GM23338 (cell line): ENCODE measurements around the gene SERINC1. TPM values are rescaled to one million over a fixed set of nuclear protein-coding genes. Genes with fewer than 3 reads are reported as not detected.

Source experiments
- ATAC-seq: fragments of 200-7000 bp; cut with Tn5 transposase; 3 replicates; pipeline ENCODE4 v1.9.1; 2020
- DNase-seq: peaks from one replicate; pipeline ENCODE4 v3.0.0-alpha.2; 2015; ENCODE audit warnings: low spot score
- H2AFZ ChIP-seq: fragments of 200-600 bp; sonication (generic); 2 replicates; pipeline ENCODE4 v1.8.0; 2016; ENCODE audit warnings: antibody characterized with exemption, mild to moderate bottlenecking, moderate library complexity
- H3F3A ChIP-seq: fragments of 200-600 bp; sonication (generic); replicated peaks from 2 replicates; pipeline ENCODE4 v1.8.0; 2017; ENCODE audit warnings: antibody characterized with exemption, mixed run types, low read depth
- H3K27ac ChIP-seq: fragments of 200-600 bp; sonication (generic); 2 replicates; pipeline ENCODE4 v1.6.1; 2016; ENCODE audit warnings: low read depth
- H3K27me3 ChIP-seq: fragments of 200-600 bp; sonication (generic); 2 replicates; pipeline ENCODE4 v1.8.0; 2016; ENCODE audit warnings: mild to moderate bottlenecking, mixed run types, moderate library complexity; ENCODE audit not compliant: insufficient read depth
- H3K36me3 ChIP-seq: fragments of 200-600 bp; sonication (generic); 2 replicates; pipeline ENCODE4 v1.8.0; 2016; ENCODE audit warnings: mild to moderate bottlenecking; ENCODE audit not compliant: insufficient read depth
- H3K4me1 ChIP-seq: fragments of 200-600 bp; sonication (generic); 2 replicates; pipeline ENCODE4 v1.8.0; 2016; ENCODE audit warnings: mild to moderate bottlenecking, moderate library complexity; ENCODE audit not compliant: insufficient read depth
- H3K4me2 ChIP-seq: fragments of 200-600 bp; sonication (generic); 2 replicates; pipeline ENCODE4 v1.7.1; 2017; ENCODE audit warnings: mixed run types
- H3K4me3 ChIP-seq: fragments of 200-600 bp; sonication (generic); 2 replicates; pipeline ENCODE4 v1.6.1; 2016; ENCODE audit warnings: mixed run types
- H3K79me2 ChIP-seq: fragments of 200-600 bp; sonication (generic); replicated peaks from 2 replicates; pipeline ENCODE4 v1.8.0; 2017; ENCODE audit warnings: mild to moderate bottlenecking; ENCODE audit not compliant: insufficient read depth
- H3K9me2 ChIP-seq: fragments of 200-600 bp; sonication (generic); 2 replicates; pipeline ENCODE4 v1.8.0; 2017; ENCODE audit not compliant: insufficient read depth
- H4K20me1 ChIP-seq: fragments of 200-600 bp; sonication (generic); replicated peaks from 2 replicates; pipeline ENCODE4 v1.8.0; 2017; ENCODE audit warnings: mild to moderate bottlenecking; ENCODE audit not compliant: insufficient read depth
- H3K27ac Mint-ChIP-seq: 2 replicates; pipeline ENCODE4 v1.8.0; 2020; ENCODE audit warnings: inconsistent platforms, mild to moderate bottlenecking, moderate library complexity, mixed read lengths
- H3K27me3 Mint-ChIP-seq: 3 replicates; pipeline ENCODE4 v1.8.0; 2022; ENCODE audit warnings: low read depth, mild to moderate bottlenecking, moderate library complexity, mixed read lengths, inconsistent platforms; ENCODE audit not compliant: insufficient read depth, poor library complexity
- H3K36me3 Mint-ChIP-seq: 3 replicates; pipeline ENCODE4 v1.8.0; 2021; ENCODE audit warnings: low read depth, mild to moderate bottlenecking, inconsistent platforms, moderate library complexity, mixed read lengths
- H3K4me1 Mint-ChIP-seq: 3 replicates; pipeline ENCODE4 v1.8.0; 2020; ENCODE audit warnings: mild to moderate bottlenecking, inconsistent platforms, mixed read lengths
- H3K4me3 Mint-ChIP-seq: 3 replicates; pipeline ENCODE4 v1.8.0; 2021; ENCODE audit warnings: moderate library complexity, mild to moderate bottlenecking, inconsistent platforms, mixed read lengths
- H3K9me3 Mint-ChIP-seq: 3 replicates; pipeline ENCODE4 v1.8.0; 2020; ENCODE audit warnings: moderate library complexity, mild to moderate bottlenecking, inconsistent platforms, mixed read lengths
- CREB1 ChIP-seq: fragments of 250-450 bp; sonication (Bioruptor Pico); IDR thresholded peaks from 2 replicates; pipeline ENCODE4 v1.5.0; 2020; ENCODE audit warnings: low read depth, mild to moderate bottlenecking, moderate library complexity
- CTCF ChIP-seq, 2 experiments: fragments of 200-600 bp in 1 of 2; sonication (generic) in 1 of 2; conservative IDR thresholded peaks; 2 replicates each; pipeline versions ENCODE4 v1.5.1 to v1.6.1; 2016 to 2017; ENCODE audit warnings: antibody characterized with exemption in 2 of 2, low read depth in 2 of 2, mild to moderate bottlenecking in 2 of 2, moderate library complexity in 1 of 2
- ETS1 ChIP-seq: IDR thresholded peaks from 2 replicates; pipeline ENCODE4 v1.6.1; 2016; ENCODE audit warnings: antibody characterized with exemption
- JUNB ChIP-seq: IDR thresholded peaks from one replicate; pipeline ENCODE4 v1.6.1; 2016; ENCODE audit warnings: antibody characterized with exemption; ENCODE audit not compliant: unreplicated experiment
- POLR2AphosphoS5 ChIP-seq: IDR thresholded peaks from 2 replicates; pipeline ENCODE4 v1.6.1; 2016; ENCODE audit warnings: antibody characterized with exemption, low read depth
- REST ChIP-seq: IDR thresholded peaks from one replicate; pipeline ENCODE4 v1.6.1; 2018; ENCODE audit warnings: antibody characterized with exemption; ENCODE audit not compliant: unreplicated experiment
- STAT1 ChIP-seq: IDR thresholded peaks from one replicate; pipeline ENCODE4 v1.6.1; 2016; ENCODE audit warnings: antibody characterized with exemption; ENCODE audit not compliant: unreplicated experiment
- polyA plus RNA-seq: library from polyadenylated mRNA; unstranded; fragments of >200 nt; fragmentation: Nextera tagmentation; extraction: Ambion mirVana; gene quantifications from 2 replicates; pipeline ENCODE4 v1.2.1, GENCODE V29; 2016
- total RNA-seq: library from RNA; depleted of rRNA; stranded (reverse); fragments of >200 nt; shearing (Covaris generic); gene quantifications from 2 replicates; pipeline ENCODE4 v1.2.3, GENCODE V29; 2014

Gene SERINC1
- total and polyA plus RNA-seq, 2 experiments from 2014 or later = 17.6 to 43.0 TPM

- H3K4me1 ChIP-seq = peaks cover 29% of the 10 kb centered on the region
- H3K4me2 ChIP-seq = peak overlapping the region; percentile 87
- no peaks in the 10 kb centered on the region for H3K27me3 ChIP-seq
- H3K9me2 ChIP-seq = no peaks in the 10 kb centered on the region
- Mint-ChIP-seq H3K36me3 (peaks cover under 1% of the 10 kb centered on the region; the same call in 2 of the 3 replicates), H3K27ac (peak overlapping the region; percentile 98), H3K4me1 (peaks cover 31% of the 10 kb centered on the region), H3K9me3 (no peaks in the 10 kb centered on the region; the same call in 2 of the 3 replicates), H3K27me3 (peaks cover 2% of the 10 kb centered on the region), H3K4me3 (peak overlapping the region; percentile 95)
- peak overlapping the region; percentile 81 for H3K4me3 ChIP-seq
- no peak overlapping the region for H2AFZ ChIP-seq
- TF ChIP-seq REST = no peak
- TF ChIP-seq CREB1 (CRISPR knock-in tag) = 0 out of 2 replicates have a peak, but pooled peaks have one; percentile 9
- TF ChIP-seq JUNB = no peak
- no peak for TF ChIP-seq ETS1
- no peak for TF ChIP-seq STAT1
- no peaks in the 10 kb centered on the region for H3F3A ChIP-seq
- peaks cover 58% of the 10 kb centered on the region for H3K79me2 ChIP-seq
- no peaks in the 10 kb centered on the region for H3K36me3 ChIP-seq
- ATAC-seq (peak; percentile 82), DNase-seq (peak; percentile 62)
- peaks cover 29% of the 10 kb centered on the region for H4K20me1 ChIP-seq
- no peak overlapping the region; the same call in 1 of the 2 replicates for H3K27ac ChIP-seq
Measured at GRCh38 chr6:122482750-122483080, 11.1 kb upstream of the SERINC1 start.

- Mint-ChIP-seq H3K4me3 (no peak overlapping the region), H3K4me1 (peaks cover 2% of the 10 kb centered on the region; the same call in 1 of the 3 replicates), H3K9me3 (no peaks in the 10 kb centered on the region), H3K27ac (no peak overlapping the region), H3K27me3 (peaks cover 9% of the 10 kb centered on the region), H3K36me3 (no peaks in the 10 kb centered on the region; the same call in 1 of the 3 replicates)
- no peaks in the 10 kb centered on the region for H3K27me3 ChIP-seq
- peak; percentile 67 for DNase-seq
- H2AFZ ChIP-seq = no peak overlapping the region
- no peaks in the 10 kb centered on the region for H3K36me3 ChIP-seq
- no peaks in the 10 kb centered on the region for H3F3A ChIP-seq
- no peak for ATAC-seq
- no peaks in the 10 kb centered on the region for H4K20me1 ChIP-seq
- TF ChIP-seq POLR2AphosphoS5 (no peak), CTCF (conservative IDR thresholded peaks at IDR 0.05; ENCODE audit: low read depth in 2 of 2) (peak in 1 of 2 experiments; percentile 88; a peak in 3 of 4 replicates)
- no peak overlapping the region for H3K4me3 ChIP-seq
- no peak overlapping the region for H3K27ac ChIP-seq
- H3K4me1 ChIP-seq = 0 out of 2 replicates have a peak, but pooled peaks cover 3% of the 10 kb centered on the region
- H3K79me2 ChIP-seq = peaks cover 2% of the 10 kb centered on the region
- H3K4me2 ChIP-seq = no peak overlapping the region
- no peaks in the 10 kb centered on the region for H3K9me2 ChIP-seq
Measured at GRCh38 chr6:122476131-122476530, 4.5 kb upstream of the SERINC1 start.
